HepG2 (cell line): ENCODE measurements around the gene ARHGEF6. TPM values are rescaled to one million over a fixed set of nuclear protein-coding genes. Genes with fewer than 3 reads are reported as not detected.

Experiments used
- ATAC-seq: fragments of 200-7000 bp; cut with Tn5 transposase; 3 replicates; pipeline ENCODE4 v1.9.1; 2020; ENCODE audit warnings: mild to moderate bottlenecking, moderate library complexity
- BruUV-seq: library from RNA; stranded (reverse); fragments of 400-500 nt; replicated peaks from 2 replicates; lab custom pipeline; 2021; lab: Mats Ljungman, UMichigan
- CTCF ChIA-PET: fragments of 300-600 bp; formaldehyde crosslinking; extraction: SDS; loops from one replicate; lab custom pipeline; 2021; ENCODE audit warnings: low total read pairs, inconsistent platforms, low intra/inter-chr PET ratio; lab: Yijun Ruan, JAX
- POLR2A ChIA-PET: fragments of 350-600 bp; sonication (Branson Sonifier 250); formaldehyde crosslinking; loops from one replicate; lab custom pipeline; 2020; ENCODE audit warnings: antibody characterized with exemption, inconsistent platforms; lab: Yijun Ruan, JAX
- DNase-seq: peaks from one replicate; pipeline ENCODE4 v3.0.0-alpha.2; 2015; ENCODE audit warnings: low spot score
- FAIRE-seq: peaks from 3 replicates; lab custom pipeline; 2011; peaks lifted over from hg19 to GRCh38; lab: Jason Lieb, UNC
- H2AFZ ChIP-seq: one replicate; pipeline ENCODE4 v1.6.1; 2011; ENCODE audit warnings: low read length, inconsistent platforms
- H3K27ac ChIP-seq: fragments of 300-600 bp; 3 replicates; pipeline ENCODE4 v1.8.0; 2011; ENCODE audit warnings: mixed run types, mild to moderate bottlenecking, mixed read lengths, low read length, inconsistent platforms; ENCODE audit not compliant: insufficient read depth; ENCODE audit errors: extremely low read length
- H3K27me3 ChIP-seq, 2 experiments: fragments of 200-600 bp in 1 of 2; 2 replicates in 1 of 2; 3 replicates in 1 of 2; pipeline versions ENCODE4 v1.6.0 to v1.8.0; 2011; ENCODE audit warnings: low read length in 2 of 2, mild to moderate bottlenecking in 2 of 2, moderate library complexity in 2 of 2, inconsistent platforms in 1 of 2; ENCODE audit not compliant: insufficient read depth in 2 of 2, control insufficient read depth in 1 of 2
- H3K36me3 ChIP-seq, 2 experiments: fragments of 200-600 bp in 1 of 2; replicated peaks in 1 of 2; 2 replicates in 1 of 2; 3 replicates in 1 of 2; pipeline versions ENCODE4 v1.5.1 to v1.8.0; 2011; ENCODE audit warnings: low read length in 2 of 2, inconsistent platforms in 1 of 2; ENCODE audit not compliant: insufficient read depth in 2 of 2, control insufficient read depth in 1 of 2
- H3K4me1 ChIP-seq: 2 replicates; pipeline ENCODE4 v1.5.1; 2012; ENCODE audit warnings: low read length, inconsistent platforms; ENCODE audit not compliant: insufficient read depth
- H3K4me2 ChIP-seq: 2 replicates; pipeline ENCODE4 v1.6.0; 2011; ENCODE audit warnings: low read depth, low read length, inconsistent platforms
- H3K4me3 ChIP-seq, 3 experiments: fragments of 200-600 bp in 1 of 3; sonication (generic), shearing (Covaris generic) in 1 of 3; replicated peaks in 1 of 3; 2 replicates each; pipeline ENCODE4 v1.5.1; 2011 to 2016; ENCODE audit warnings: low read length in 3 of 3, inconsistent platforms in 2 of 3, low read depth in 2 of 3, mild to moderate bottlenecking in 2 of 3, control low read depth in 1 of 3, mixed read lengths in 1 of 3; ENCODE audit not compliant: insufficient read depth in 1 of 3
- H3K79me2 ChIP-seq: one replicate; pipeline ENCODE4 v1.6.1; 2011; ENCODE audit warnings: low read length, inconsistent platforms; ENCODE audit not compliant: insufficient read depth
- H3K9ac ChIP-seq: 2 replicates; pipeline ENCODE4 v1.6.0; 2011; ENCODE audit warnings: mild to moderate bottlenecking, low read depth, low read length, inconsistent platforms; ENCODE audit not compliant: insufficient read depth
- H3K9me3 ChIP-seq: 2 replicates; pipeline ENCODE4 v1.5.1; 2012; ENCODE audit warnings: mild to moderate bottlenecking, low read length
- H4K20me1 ChIP-seq: 2 replicates; pipeline ENCODE4 v1.6.0; 2011; ENCODE audit warnings: inconsistent platforms, mild to moderate bottlenecking, low read length, moderate library complexity; ENCODE audit not compliant: insufficient read depth
- ARNT ChIP-seq: fragments of 450-650 bp; IDR thresholded peaks from 2 replicates; pipeline ENCODE4 v1.6.1; 2017
- CREBL2 ChIP-seq: sonication (generic); formaldehyde crosslinking; IDR thresholded peaks from 2 replicates; pipeline ENCODE4 v1.8.1; 2023; ENCODE audit warnings: missing genetic modification reagents, mild to moderate bottlenecking, borderline replicate concordance
- ESRRA ChIP-seq: sonication (generic); formaldehyde crosslinking; IDR thresholded peaks from 2 replicates; pipeline ENCODE4 v1.5.1; 2020; ENCODE audit warnings: mild to moderate bottlenecking, low read depth, missing genetic modification reagents
- FOXA1 ChIP-seq, 2 experiments: fragments of 450-650 bp in 1 of 2; sonication (generic) in 1 of 2; formaldehyde crosslinking in 1 of 2; IDR thresholded peaks; 2 replicates each; pipeline versions ENCODE4 v1.4.0 to v1.6.1; 2016 to 2020; ENCODE audit warnings: missing genetic modification reagents in 1 of 2
- GPN1 ChIP-seq: sonication (generic); formaldehyde crosslinking; IDR thresholded peaks from 2 replicates; pipeline ENCODE4 v1.5.1; 2020; ENCODE audit warnings: missing genetic modification reagents, borderline replicate concordance
- HNF1A ChIP-seq, 2 experiments: sonication (generic) in 1 of 2; formaldehyde crosslinking in 1 of 2; IDR thresholded peaks; 2 replicates each; pipeline versions ENCODE4 v1.4.0 to v1.6.1; 2016 to 2020; ENCODE audit warnings: borderline replicate concordance in 1 of 2, low read depth in 1 of 2, mild to moderate bottlenecking in 1 of 2, missing genetic modification reagents in 1 of 2
- ISL2 ChIP-seq: sonication (generic); formaldehyde crosslinking; IDR thresholded peaks from 2 replicates; pipeline ENCODE4 v1.5.0; 2020; ENCODE audit warnings: missing genetic modification reagents
- MYC ChIP-seq: sonication (generic); formaldehyde crosslinking; IDR thresholded peaks from 2 replicates; pipeline ENCODE4 v1.9.0; 2021; ENCODE audit warnings: missing genetic modification reagents, borderline replicate concordance
- NBN ChIP-seq: fragments of 450-650 bp; conservative IDR thresholded peaks from 2 replicates; pipeline ENCODE4 v1.6.1; 2017
- NONO ChIP-seq, 2 experiments: fragments of 450-650 bp in 1 of 2; sonication (generic) in 1 of 2; formaldehyde crosslinking in 1 of 2; IDR thresholded peaks in 1 of 2; conservative IDR thresholded peaks in 1 of 2; 2 replicates each; pipeline versions ENCODE4 v1.6.1 to v1.8.0; 2017 to 2022; ENCODE audit warnings: mild to moderate bottlenecking in 1 of 2, missing genetic modification reagents in 1 of 2, moderate library complexity in 1 of 2
- NR0B2 ChIP-seq: sonication (generic); formaldehyde crosslinking; IDR thresholded peaks from 2 replicates; pipeline ENCODE4 v1.4.0; 2020; ENCODE audit warnings: mild to moderate bottlenecking, missing genetic modification reagents
- RBM39 ChIP-seq: fragments of 200-400 bp; formaldehyde crosslinking; IDR thresholded peaks from one replicate; pipeline ENCODE4 v1.6.1; 2018; ENCODE audit warnings: antibody characterized with exemption, mild to moderate bottlenecking, low read depth, low read length; ENCODE audit not compliant: poor library complexity, severe bottlenecking
- ZNF24 ChIP-seq: fragments of 450-650 bp; IDR thresholded peaks from 2 replicates; pipeline ENCODE4 v1.6.1; 2017; ENCODE audit warnings: antibody characterized with exemption, mild to moderate bottlenecking
- ZNF317 ChIP-seq: sonication (generic); formaldehyde crosslinking; IDR thresholded peaks from 2 replicates; pipeline ENCODE4 v1.5.0; 2020; ENCODE audit warnings: mild to moderate bottlenecking, missing genetic modification reagents
- ZNF557 ChIP-seq: sonication (generic); formaldehyde crosslinking; IDR thresholded peaks from 2 replicates; pipeline ENCODE4 v1.4.0; 2020; ENCODE audit warnings: missing genetic modification reagents
- ZNF577 ChIP-seq: sonication (generic); formaldehyde crosslinking; IDR thresholded peaks from 2 replicates; pipeline ENCODE4 v1.4.0; 2020; ENCODE audit warnings: mild to moderate bottlenecking, low read depth, missing genetic modification reagents, borderline replicate concordance
- ZNF607 ChIP-seq: sonication (generic); formaldehyde crosslinking; IDR thresholded peaks from 2 replicates; pipeline ENCODE4 v1.5.1; 2020; ENCODE audit warnings: missing genetic modification reagents, mild to moderate bottlenecking, borderline replicate concordance
- WGBS: methylation state at CpG from one replicate; pipeline ENCODE4 v1.1.6; 2017; ENCODE audit warnings: low lambda C conversion rate; 5-methylcytosine and 5-hydroxymethylcytosine counted together
- in situ Hi-C: cut with HindIII; loops from 2 replicates; pipeline ENCODE4 v1.10.0; 2017; ENCODE audit warnings: low pct_unique_long_range_greater_than_20kb; ENCODE audit not compliant: extremely low pct_ligation_motif_present
- intact Hi-C: fragments of 100-400 bp; cut with micrococcal nuclease; formaldehyde crosslinking; loops from one replicate; pipeline ENCODE4 v1.10.0; 2022; ENCODE audit not compliant: unreplicated experiment
- polyA plus RNA-seq, 8 experiments: library from polyadenylated mRNA; depleted of rRNA in 3 of 8; stranded (reverse) in 7 of 8; unstranded in 1 of 8; fragments of >200 nt; fragmentation: Illumina TruSeq in 4 of 8; extraction: Trizol in 4 of 8; gene quantifications; 2 replicates each; pipeline versions ENCODE4 v1.2.1 to v1.2.3, GENCODE V29; 2011 to 2016; ENCODE audit warnings: low read depth in 4 of 8, missing spikeins in 1 of 8, mixed read lengths in 1 of 8; ENCODE audit not compliant: insufficient read depth in 1 of 8
- total RNA-seq, 5 experiments: library from RNA; depleted of rRNA; stranded (reverse); fragments of >200 nt; fragmentation: Illumina TruSeq; extraction: Trizol; gene quantifications; 2 replicates each; pipeline ENCODE4 v1.2.3, GENCODE V29; 2016; ENCODE audit warnings: low read depth in 1 of 5
- TF ChIP-seq, protein P1 (sequence below): sonication (generic); formaldehyde crosslinking; IDR thresholded peaks from 2 replicates; pipeline ENCODE4 v1.5.0; 2020; ENCODE audit warnings: mild to moderate bottlenecking, missing genetic modification reagents

ARHGEF6 gene
- total and polyA plus RNA-seq, 2 of the 13 experiments (the other 11 are each of a cell fraction or from before 2014, with no cell fraction given), result 0.03 TPM; not detected in 1

DNA sequence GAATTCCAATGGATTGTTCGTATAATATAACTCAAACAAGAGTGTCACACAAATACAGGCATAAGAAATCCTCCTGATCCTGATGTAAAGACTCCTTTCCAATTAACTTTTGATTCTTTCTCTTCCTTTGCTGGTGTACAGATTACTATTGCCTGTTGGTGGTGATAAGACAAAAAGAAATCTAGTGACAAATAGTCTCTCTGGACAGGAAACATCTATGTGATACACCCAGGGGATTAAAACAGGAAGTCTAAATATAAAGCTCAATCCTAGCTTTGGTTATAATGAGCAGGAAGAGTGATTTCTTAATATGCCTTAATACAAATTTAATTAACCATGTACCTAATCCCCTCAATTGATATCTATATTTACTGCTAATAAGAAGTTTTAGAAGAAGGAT, 45.1 kb downstream of the ARHGEF6 start (continued):
- TF ChIP-seq ZNF317 (no peak), GPN1 (CRISPR knock-in tag) (no peak), NBN (no peak), ZNF557 (CRISPR knock-in tag) (no peak), ARNT (no peak), CREBL2 (CRISPR knock-in tag) (no peak), ZNF24 (no peak)
- TF ChIP-seq, protein P1, sequence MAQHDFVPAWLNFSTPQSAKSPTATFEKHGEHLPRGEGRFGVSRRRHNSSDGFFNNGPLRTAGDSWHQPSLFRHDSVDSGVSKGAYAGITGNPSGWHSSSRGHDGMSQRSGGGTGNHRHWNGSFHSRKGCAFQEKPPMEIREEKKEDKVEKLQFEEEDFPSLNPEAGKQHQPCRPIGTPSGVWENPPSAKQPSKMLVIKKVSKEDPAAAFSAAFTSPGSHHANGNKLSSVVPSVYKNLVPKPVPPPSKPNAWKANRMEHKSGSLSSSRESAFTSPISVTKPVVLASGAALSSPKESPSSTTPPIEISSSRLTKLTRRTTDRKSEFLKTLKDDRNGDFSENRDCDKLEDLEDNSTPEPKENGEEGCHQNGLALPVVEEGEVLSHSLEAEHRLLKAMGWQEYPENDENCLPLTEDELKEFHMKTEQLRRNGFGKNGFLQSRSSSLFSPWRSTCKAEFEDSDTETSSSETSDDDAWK (CRISPR knock-in tag), result no peak
- TF ChIP-seq, all 625 proteins: peak for 0

GRCh38 chrX:136733613-136734012, 47.1 kb downstream of the ARHGEF6 start:
- intact Hi-C loops (no loop called here), in situ Hi-C loops (no loop called here)
- no peak for ATAC-seq
- H3K27ac ChIP-seq, result no peak overlapping the region
- no peaks in the 10 kb centered on the region for H3K36me3 ChIP-seq
- H3K4me3 ChIP-seq, result no peak overlapping the region
- H4K20me1 ChIP-seq, result no peaks in the 10 kb centered on the region
- H3K4me1 ChIP-seq, result no peaks in the 10 kb centered on the region
- ChIA-PET CTCF (no interaction called here), POLR2A (no interaction called here)
- no peak for FAIRE-seq
- H2AFZ ChIP-seq, result no peak overlapping the region
- no peak overlapping the region for H3K4me2 ChIP-seq
- no peaks in the 10 kb centered on the region; a peak in 1 of 5 replicates for H3K27me3 ChIP-seq
- no peak overlapping the region for H3K9ac ChIP-seq
- WGBS, result 0% methylated on average over 3 of the region's 3 CpGs
- no peaks in the 10 kb centered on the region for H3K79me2 ChIP-seq
- no TSS peak for BruUV-seq
- DNase-seq, result no peak
- H3K9me3 ChIP-seq, result no peaks in the 10 kb centered on the region
- TF ChIP-seq NR0B2 (CRISPR knock-in tag) (no peak), NONO (IDR thresholded peaks at IDR 0.05) (no peak), NONO (CRISPR knock-in tag; conservative IDR thresholded peaks at IDR 0.05) (no peak), ZNF607 (CRISPR knock-in tag) (no peak), ZNF577 (no peak), ESRRA (CRISPR knock-in tag) (no peak), HNF1A (IDR thresholded peaks at IDR 0.05; ENCODE audit: low read depth) (no peak), HNF1A (CRISPR knock-in tag; IDR thresholded peaks at IDR 0.05; ENCODE audit: borderline replicate concordance) (no peak), ISL2 (CRISPR knock-in tag) (no peak), RBM39 (no peak), FOXA1 (IDR thresholded peaks at IDR 0.05) (no peak), FOXA1 (CRISPR knock-in tag; IDR thresholded peaks at IDR 0.05) (no peak), MYC (no peak)
